Measurements from ENCODE around the gene TCEAL9.

- TF ChIP-seq, protein P1, sequence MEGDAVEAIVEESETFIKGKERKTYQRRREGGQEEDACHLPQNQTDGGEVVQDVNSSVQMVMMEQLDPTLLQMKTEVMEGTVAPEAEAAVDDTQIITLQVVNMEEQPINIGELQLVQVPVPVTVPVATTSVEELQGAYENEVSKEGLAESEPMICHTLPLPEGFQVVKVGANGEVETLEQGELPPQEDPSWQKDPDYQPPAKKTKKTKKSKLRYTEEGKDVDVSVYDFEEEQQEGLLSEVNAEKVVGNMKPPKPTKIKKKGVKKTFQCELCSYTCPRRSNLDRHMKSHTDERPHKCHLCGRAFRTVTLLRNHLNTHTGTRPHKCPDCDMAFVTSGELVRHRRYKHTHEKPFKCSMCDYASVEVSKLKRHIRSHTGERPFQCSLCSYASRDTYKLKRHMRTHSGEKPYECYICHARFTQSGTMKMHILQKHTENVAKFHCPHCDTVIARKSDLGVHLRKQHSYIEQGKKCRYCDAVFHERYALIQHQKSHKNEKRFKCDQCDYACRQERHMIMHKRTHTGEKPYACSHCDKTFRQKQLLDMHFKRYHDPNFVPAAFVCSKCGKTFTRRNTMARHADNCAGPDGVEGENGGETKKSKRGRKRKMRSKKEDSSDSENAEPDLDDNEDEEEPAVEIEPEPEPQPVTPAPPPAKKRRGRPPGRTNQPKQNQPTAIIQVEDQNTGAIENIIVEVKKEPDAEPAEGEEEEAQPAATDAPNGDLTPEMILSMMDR (conservative IDR thresholded peaks at IDR 0.05; ENCODE audit: low read length): no peak
- no peak for TF ChIP-seq EZH2phosphoT487 (IDR thresholded peaks at IDR 0.05; ENCODE audit: borderline replicate concordance)
These were observed 552 bp downstream of the TCEAL9 start for GRCh38 chrX:103356858-103357257.

All from Loucy (cell line).